ENCODE measurements around the gene DCAF6.

Gene DCAF6

DNA sequence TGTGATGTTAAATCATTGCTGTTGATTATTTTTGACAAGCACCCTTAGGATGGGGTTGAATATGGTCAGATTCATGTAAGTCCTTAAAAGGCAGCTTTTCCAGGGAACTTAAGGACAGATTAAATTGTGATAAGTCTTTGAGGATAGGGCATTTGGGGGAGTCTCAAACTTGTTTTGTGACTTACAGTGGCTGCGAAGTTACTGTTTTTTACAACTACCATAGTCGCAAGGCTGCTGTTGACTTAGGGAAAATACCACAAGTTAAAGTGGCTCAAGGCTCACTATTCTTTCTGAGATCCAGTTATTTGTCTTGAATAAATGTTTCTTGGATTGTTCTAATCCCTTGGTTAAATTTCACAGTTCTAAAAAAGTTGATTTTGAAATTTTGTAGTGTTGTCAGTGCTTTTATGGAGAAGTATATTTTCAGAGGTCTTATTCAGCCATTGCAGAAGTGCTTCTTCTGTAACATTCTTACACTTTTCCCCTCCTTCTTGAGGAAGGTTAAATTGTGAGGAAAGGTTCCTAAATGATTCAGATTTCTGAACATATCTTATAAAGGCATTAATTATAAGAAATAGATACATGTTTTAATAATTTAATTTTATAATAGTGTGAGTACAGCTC, 47.4 kb downstream of the DCAF6 start:
- no peaks in the 10 kb centered on the region for H3K27me3 ChIP-seq (ENCODE audit: control insufficient read depth in 5 of 5, insufficient read depth in 4 of 5, low read length in 5 of 5)
- H3K9ac ChIP-seq (ENCODE audit: low read length in 5 of 5): no peak overlapping the region
- H3K9me3 ChIP-seq (ENCODE audit: control insufficient read depth in 5 of 5, low read length in 5 of 5): no peaks in the 10 kb centered on the region
- H3K4me1 ChIP-seq (ENCODE audit: control insufficient read depth in 5 of 5, insufficient read depth in 5 of 5, low read length in 5 of 5): peaks cover 0 to 3% (median 0%) of the 10 kb centered on the region in 5 donors
- peaks cover 4 to 9% (median 7%) of the 10 kb centered on the region in 5 donors for H3K36me3 ChIP-seq (ENCODE audit: control insufficient read depth in 5 of 5, insufficient read depth in 5 of 5, low read length in 5 of 5)
- no peak overlapping the region for H3K27ac ChIP-seq (ENCODE audit: low read depth, low read length)
- no peak overlapping the region for H3K4me3 ChIP-seq (ENCODE audit: low read depth in 1 of 5, low read length in 5 of 5)

DNA sequence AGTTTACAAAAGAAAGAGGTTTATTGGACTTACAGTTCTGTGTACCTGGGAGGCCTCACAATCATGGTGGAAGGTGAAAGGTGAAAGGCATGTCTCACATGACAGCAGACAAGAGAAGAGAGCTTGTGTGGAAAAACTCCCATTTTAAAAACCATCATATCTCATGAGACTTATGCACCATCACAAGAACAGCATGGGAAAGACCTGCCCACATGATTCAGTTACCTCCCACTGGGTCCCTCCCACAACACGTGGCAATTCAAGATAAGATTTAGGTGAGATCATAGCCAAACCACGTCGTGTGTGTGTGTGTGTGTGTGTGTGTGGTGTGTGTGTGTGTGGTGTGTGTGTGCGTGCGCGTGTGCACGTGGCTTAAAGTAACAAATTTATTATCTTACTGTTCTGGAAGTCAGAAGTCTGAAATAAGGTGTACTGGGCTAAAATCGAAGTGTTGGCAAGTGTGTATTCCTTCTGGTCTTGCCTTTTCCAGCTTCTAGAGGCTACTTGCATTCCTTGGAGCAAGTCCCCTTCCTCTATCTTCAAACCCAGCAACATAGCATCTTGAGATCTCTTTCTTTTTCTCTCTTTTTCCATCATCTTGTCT, 48.5 kb downstream of the DCAF6 start:
- Histone ChIP-seq H3K4me3 (ENCODE audit: low read depth in 1 of 5, low read length in 5 of 5) (no peak overlapping the region), H3K4me1 (ENCODE audit: control insufficient read depth in 5 of 5, insufficient read depth in 5 of 5, low read length in 5 of 5) (peaks cover 0 to 3% (median 0%) of the 10 kb centered on the region in 5 donors), H3K27ac (ENCODE audit: low read depth, low read length) (no peak overlapping the region), H3K9me3 (ENCODE audit: control insufficient read depth in 5 of 5, low read length in 5 of 5) (no peaks in the 10 kb centered on the region), H3K9ac (ENCODE audit: low read length in 5 of 5) (no peak overlapping the region), H3K27me3 (ENCODE audit: control insufficient read depth in 5 of 5, insufficient read depth in 4 of 5, low read length in 5 of 5) (no peaks in the 10 kb centered on the region), H3K36me3 (ENCODE audit: control insufficient read depth in 5 of 5, insufficient read depth in 5 of 5, low read length in 5 of 5) (peaks cover 4 to 9% (median 7%) of the 10 kb centered on the region in 5 donors)

DNA sequence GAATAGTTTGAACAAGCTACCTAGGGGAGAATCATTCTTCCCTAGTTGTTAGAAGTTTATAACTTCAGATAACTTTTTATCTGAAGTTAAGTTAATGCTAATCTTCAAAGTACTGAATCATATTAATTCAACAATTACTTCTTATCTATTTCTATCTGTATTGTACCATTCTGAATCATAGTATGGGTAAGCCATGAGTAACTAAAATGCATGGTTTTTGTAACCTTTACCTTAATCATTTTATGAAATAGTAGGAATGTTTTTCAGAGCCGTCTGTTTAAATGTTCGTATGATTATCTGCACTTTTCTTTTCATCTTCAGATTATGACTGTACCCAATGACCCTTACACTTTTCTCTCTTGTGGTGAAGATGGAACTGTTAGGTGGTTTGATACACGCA, 50.7 kb downstream of the DCAF6 start:
- Histone ChIP-seq H3K4me3 (ENCODE audit: low read depth in 1 of 5, low read length in 5 of 5) (no peak overlapping the region), H3K36me3 (ENCODE audit: control insufficient read depth in 5 of 5, insufficient read depth in 5 of 5, low read length in 5 of 5) (peaks cover 4 to 15% (median 9%) of the 10 kb centered on the region in 5 donors)

DNA sequence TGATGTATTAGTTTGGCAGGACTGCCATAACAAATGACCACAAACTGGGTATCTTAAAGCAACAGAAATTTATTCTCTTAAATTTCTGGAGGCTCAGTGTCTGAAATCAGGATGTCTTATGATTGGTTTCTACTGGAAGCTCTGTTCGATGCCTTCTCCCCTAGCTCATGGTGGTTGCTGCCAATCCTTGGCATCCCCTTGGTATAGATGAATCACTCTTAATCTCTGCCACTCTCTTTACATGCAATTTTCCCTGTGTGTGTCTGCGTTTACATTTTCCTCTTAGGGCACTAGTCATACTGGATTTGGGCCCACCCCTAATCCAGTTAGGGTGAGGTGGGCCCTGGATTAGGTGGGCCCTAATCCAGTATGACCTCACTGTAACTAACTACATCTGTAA, 55.1 kb downstream of the DCAF6 start:
- no peak overlapping the region for H3K27ac ChIP-seq (ENCODE audit: low read depth, low read length)
- no peaks in the 10 kb centered on the region for H3K27me3 ChIP-seq (ENCODE audit: control insufficient read depth in 5 of 5, insufficient read depth in 4 of 5, low read length in 5 of 5)
- H3K4me1 ChIP-seq (ENCODE audit: control insufficient read depth in 5 of 5, insufficient read depth in 5 of 5, low read length in 5 of 5): no peaks in the 10 kb centered on the region
- H3K36me3 ChIP-seq (ENCODE audit: control insufficient read depth in 5 of 5, insufficient read depth in 5 of 5, low read length in 5 of 5): peaks cover 8 to 22% (median 20%) of the 10 kb centered on the region in 5 donors
- H3K4me3 ChIP-seq (ENCODE audit: low read depth in 1 of 5, low read length in 5 of 5): no peak overlapping the region
- no peak overlapping the region for H3K9ac ChIP-seq (ENCODE audit: low read length in 5 of 5)
- H3K9me3 ChIP-seq (ENCODE audit: control insufficient read depth in 5 of 5, low read length in 5 of 5): no peaks in the 10 kb centered on the region

More for the DNA sequence above, 50.7 kb downstream of the DCAF6 start:
- no peaks in the 10 kb centered on the region for H3K4me1 ChIP-seq (ENCODE audit: control insufficient read depth in 5 of 5, insufficient read depth in 5 of 5, low read length in 5 of 5)
- H3K27ac ChIP-seq (ENCODE audit: low read depth, low read length): no peak overlapping the region
- no peak overlapping the region for H3K9ac ChIP-seq (ENCODE audit: low read length in 5 of 5)
- H3K9me3 ChIP-seq (ENCODE audit: control insufficient read depth in 5 of 5, low read length in 5 of 5): no peaks in the 10 kb centered on the region
- no peaks in the 10 kb centered on the region for H3K27me3 ChIP-seq (ENCODE audit: control insufficient read depth in 5 of 5, insufficient read depth in 4 of 5, low read length in 5 of 5)

DNA sequence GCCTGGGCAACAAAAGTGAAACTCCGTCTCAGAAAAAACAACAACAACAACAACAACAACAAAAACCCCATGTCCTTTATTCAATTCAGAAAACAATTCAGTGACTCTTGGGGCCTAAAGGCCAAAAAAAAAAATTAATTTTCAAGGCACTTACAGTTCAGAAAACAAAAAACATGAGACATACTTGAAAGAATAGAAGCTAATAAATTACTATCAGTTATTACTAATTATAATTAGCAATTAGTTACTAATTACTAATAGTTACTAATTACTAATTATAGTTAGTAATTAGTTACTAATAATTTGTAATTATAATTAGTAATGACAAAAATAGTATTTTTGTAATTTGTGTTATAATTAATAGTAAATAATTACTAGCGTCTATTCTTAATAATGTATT, 57.2 kb downstream of the DCAF6 start:
- Histone ChIP-seq H3K4me3 (ENCODE audit: low read depth in 1 of 5, low read length in 5 of 5) (no peak overlapping the region), H3K27ac (ENCODE audit: low read depth, low read length) (no peak overlapping the region), H3K36me3 (ENCODE audit: control insufficient read depth in 5 of 5, insufficient read depth in 5 of 5, low read length in 5 of 5) (peaks cover 8 to 32% (median 22%) of the 10 kb centered on the region in 5 donors), H3K4me1 (ENCODE audit: control insufficient read depth in 5 of 5, insufficient read depth in 5 of 5, low read length in 5 of 5) (no peaks in the 10 kb centered on the region), H3K27me3 (ENCODE audit: control insufficient read depth in 5 of 5, insufficient read depth in 4 of 5, low read length in 5 of 5) (no peaks in the 10 kb centered on the region), H3K9ac (ENCODE audit: low read length in 5 of 5) (no peak overlapping the region), H3K9me3 (ENCODE audit: control insufficient read depth in 5 of 5, low read length in 5 of 5) (no peaks in the 10 kb centered on the region)

DNA sequence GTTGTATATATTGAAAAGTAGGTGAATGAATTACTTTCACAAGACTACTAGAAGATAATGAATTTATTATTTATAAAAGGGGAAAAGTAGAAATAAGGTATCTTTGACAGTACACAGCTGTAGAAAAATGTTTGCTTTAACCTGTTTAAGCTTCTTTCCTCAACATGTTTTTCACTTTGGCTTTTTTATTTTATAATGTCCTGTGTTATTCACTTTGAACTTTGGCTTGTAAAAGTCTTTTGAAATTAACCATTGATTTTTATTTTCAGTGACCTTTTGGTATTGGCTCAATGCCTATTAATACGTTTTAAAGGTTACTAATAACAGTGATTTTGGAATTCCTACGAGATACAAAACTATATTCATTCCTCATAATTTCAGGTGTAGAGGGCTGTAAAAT, 58.1 kb downstream of the DCAF6 start:
- H3K27ac ChIP-seq (ENCODE audit: low read depth, low read length): no peak overlapping the region
- H3K36me3 ChIP-seq (ENCODE audit: control insufficient read depth in 5 of 5, insufficient read depth in 5 of 5, low read length in 5 of 5): peaks cover 8 to 36% (median 22%) of the 10 kb centered on the region in 5 donors
- H3K27me3 ChIP-seq (ENCODE audit: control insufficient read depth in 5 of 5, insufficient read depth in 4 of 5, low read length in 5 of 5): no peaks in the 10 kb centered on the region
- H3K9me3 ChIP-seq (ENCODE audit: control insufficient read depth in 5 of 5, low read length in 5 of 5): no peaks in the 10 kb centered on the region
- H3K4me1 ChIP-seq (ENCODE audit: control insufficient read depth in 5 of 5, insufficient read depth in 5 of 5, low read length in 5 of 5): no peaks in the 10 kb centered on the region
- no peak overlapping the region for H3K9ac ChIP-seq (ENCODE audit: low read length in 5 of 5)
- H3K4me3 ChIP-seq (ENCODE audit: low read depth in 1 of 5, low read length in 5 of 5): no peak overlapping the region

DNA sequence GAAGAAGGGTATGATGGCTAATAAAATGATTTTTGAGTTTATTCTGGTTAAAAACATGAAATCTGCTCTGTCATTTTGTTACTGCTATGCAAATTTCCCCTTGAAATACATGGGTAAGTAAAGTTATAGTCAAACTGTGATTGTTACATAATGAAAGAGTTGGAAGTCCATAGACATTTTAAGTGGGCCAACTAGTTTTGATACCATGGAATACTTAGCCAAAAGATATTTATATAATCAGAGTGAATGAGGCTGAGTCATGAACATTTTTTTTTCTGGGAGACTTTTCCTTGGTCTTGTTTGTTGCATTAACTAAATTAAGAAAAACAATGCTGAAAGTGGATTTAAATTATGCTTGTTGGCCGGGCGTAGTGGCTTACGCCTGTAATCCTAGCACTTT, 58.6 kb downstream of the DCAF6 start:
- Histone ChIP-seq H3K9ac (ENCODE audit: low read length in 5 of 5) (no peak overlapping the region), H3K27ac (ENCODE audit: low read depth, low read length) (no peak overlapping the region), H3K27me3 (ENCODE audit: control insufficient read depth in 5 of 5, insufficient read depth in 4 of 5, low read length in 5 of 5) (no peaks in the 10 kb centered on the region), H3K36me3 (ENCODE audit: control insufficient read depth in 5 of 5, insufficient read depth in 5 of 5, low read length in 5 of 5) (peaks cover 8 to 36% (median 22%) of the 10 kb centered on the region in 5 donors), H3K9me3 (ENCODE audit: control insufficient read depth in 5 of 5, low read length in 5 of 5) (no peaks in the 10 kb centered on the region), H3K4me3 (ENCODE audit: low read depth in 1 of 5, low read length in 5 of 5) (no peak overlapping the region), H3K4me1 (ENCODE audit: control insufficient read depth in 5 of 5, insufficient read depth in 5 of 5, low read length in 5 of 5) (no peaks in the 10 kb centered on the region)

DNA sequence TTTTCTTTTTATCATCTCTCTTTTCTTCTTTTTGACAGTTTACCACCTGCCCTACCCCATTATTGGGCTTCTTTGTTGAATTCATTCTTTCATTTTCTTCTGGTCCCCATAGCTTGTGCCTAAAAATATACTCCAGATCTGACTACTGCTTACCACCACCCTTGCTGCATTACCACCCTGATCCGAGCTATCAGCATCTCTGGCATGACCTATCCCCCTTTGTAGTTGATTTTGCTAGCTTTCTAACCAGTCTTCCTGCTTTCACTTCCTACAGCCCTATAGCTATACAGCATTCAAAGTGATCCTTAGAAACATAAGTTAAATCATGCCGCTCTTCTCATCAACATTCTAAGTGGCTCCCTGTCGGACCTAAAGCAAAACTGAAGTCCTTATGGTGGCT, 59.8 kb downstream of the DCAF6 start:
- H3K4me3 ChIP-seq (ENCODE audit: low read depth in 1 of 5, low read length in 5 of 5): no peak overlapping the region
- no peaks in the 10 kb centered on the region for H3K9me3 ChIP-seq (ENCODE audit: control insufficient read depth in 5 of 5, low read length in 5 of 5)
- peaks cover 8 to 36% (median 22%) of the 10 kb centered on the region in 5 donors for H3K36me3 ChIP-seq (ENCODE audit: control insufficient read depth in 5 of 5, insufficient read depth in 5 of 5, low read length in 5 of 5)
- no peak overlapping the region for H3K9ac ChIP-seq (ENCODE audit: low read length in 5 of 5)
- H3K27me3 ChIP-seq (ENCODE audit: control insufficient read depth in 5 of 5, insufficient read depth in 4 of 5, low read length in 5 of 5): no peaks in the 10 kb centered on the region
- H3K27ac ChIP-seq (ENCODE audit: low read depth, low read length): no peak overlapping the region
- H3K4me1 ChIP-seq (ENCODE audit: control insufficient read depth in 5 of 5, insufficient read depth in 5 of 5, low read length in 5 of 5): no peaks in the 10 kb centered on the region

DNA sequence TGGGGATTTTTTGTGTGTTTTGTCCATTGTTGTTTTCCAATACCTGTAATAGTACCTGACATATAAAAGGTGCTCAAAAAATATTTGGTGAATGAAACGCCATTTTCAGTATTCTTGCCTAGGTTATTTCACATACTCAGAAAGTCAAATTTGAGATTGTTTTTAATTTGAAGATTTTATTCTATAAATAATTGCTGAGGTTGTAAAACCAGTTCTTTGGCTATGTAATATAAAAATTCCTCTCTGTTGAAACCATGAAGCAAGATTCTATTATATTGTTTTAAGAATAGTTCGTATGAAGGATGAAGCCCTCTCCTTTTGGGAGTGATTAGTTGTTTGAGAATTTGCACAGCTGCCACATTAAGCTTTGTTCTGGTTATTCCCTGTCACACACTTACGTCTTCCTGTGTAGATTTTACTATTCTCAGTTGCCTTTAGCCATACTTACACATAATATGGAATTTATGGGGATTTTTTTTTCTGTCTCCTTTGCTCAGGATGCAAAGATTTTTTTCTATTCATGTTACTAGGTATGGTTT, 60.6 kb downstream of the DCAF6 start:
- no peak overlapping the region for H3K9ac ChIP-seq (ENCODE audit: low read length in 5 of 5)
- H3K4me3 ChIP-seq (ENCODE audit: low read depth in 1 of 5, low read length in 5 of 5): no peak overlapping the region
- no peak overlapping the region for H3K27ac ChIP-seq (ENCODE audit: low read depth, low read length)
- H3K9me3 ChIP-seq (ENCODE audit: control insufficient read depth in 5 of 5, low read length in 5 of 5): no peaks in the 10 kb centered on the region
- no peaks in the 10 kb centered on the region for H3K4me1 ChIP-seq (ENCODE audit: control insufficient read depth in 5 of 5, insufficient read depth in 5 of 5, low read length in 5 of 5)
- peaks cover under 1 to 32% (median 15%) of the 10 kb centered on the region in 5 donors for H3K36me3 ChIP-seq (ENCODE audit: control insufficient read depth in 5 of 5, insufficient read depth in 5 of 5, low read length in 5 of 5)
- no peaks in the 10 kb centered on the region for H3K27me3 ChIP-seq (ENCODE audit: control insufficient read depth in 5 of 5, insufficient read depth in 4 of 5, low read length in 5 of 5)

DNA sequence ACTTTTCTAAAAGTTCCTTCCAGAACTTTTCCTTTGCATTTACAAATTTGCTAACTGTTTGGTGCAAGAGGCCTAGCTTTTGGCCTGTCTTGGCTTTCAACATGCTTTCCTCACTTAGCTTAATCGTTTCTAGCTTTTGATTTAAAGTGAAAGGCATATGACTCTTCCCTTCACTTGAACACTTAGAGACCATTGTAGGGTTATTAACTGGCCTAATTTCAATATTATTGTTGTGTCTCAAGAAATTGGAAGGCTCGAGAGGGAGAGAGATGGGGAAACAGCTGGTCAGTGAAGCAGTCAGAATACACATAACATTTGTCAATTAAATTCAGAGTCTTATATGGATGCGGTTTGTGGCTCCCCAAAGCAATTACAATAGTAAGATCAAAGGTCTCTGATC, 63.4 kb downstream of the DCAF6 start:
- Histone ChIP-seq H3K27me3 (ENCODE audit: control insufficient read depth in 5 of 5, insufficient read depth in 4 of 5, low read length in 5 of 5) (no peaks in the 10 kb centered on the region), H3K9me3 (ENCODE audit: control insufficient read depth in 5 of 5, low read length in 5 of 5) (no peaks in the 10 kb centered on the region), H3K4me1 (ENCODE audit: control insufficient read depth in 5 of 5, insufficient read depth in 5 of 5, low read length in 5 of 5) (no peaks in the 10 kb centered on the region), H3K36me3 (ENCODE audit: control insufficient read depth in 5 of 5, insufficient read depth in 5 of 5, low read length in 5 of 5) (peaks cover 5 to 34% (median 15%) of the 10 kb centered on the region in 5 donors), H3K27ac (ENCODE audit: low read depth, low read length) (no peak overlapping the region), H3K9ac (ENCODE audit: low read length in 5 of 5) (no peak overlapping the region), H3K4me3 (ENCODE audit: low read depth in 1 of 5, low read length in 5 of 5) (no peak overlapping the region)

Measured in subcutaneous abdominal adipose tissue (tissue), 5 donors.